Lung (tissue), 5 donors: ENCODE results near the gene PDE8A. TPM values are rescaled to one million over a fixed set of nuclear protein-coding genes. Genes with fewer than 3 reads are reported as not detected.

Experiments used
- polyA plus RNA-seq, 2 donors: library from polyadenylated mRNA; stranded (reverse); fragments of 200-250 nt; gene quantifications; one replicate each; pipeline ENCODE4 v1.2.1, GENCODE V29; 2013
- small RNA-seq: library from RNA; depleted of rRNA; stranded (forward); fragments of <200 nt; gene quantifications from one replicate; pipeline ENCODE3, GENCODE V24; 2014; ENCODE audit warnings: low replicate concordance
- total RNA-seq, 2 donors: library from RNA; depleted of rRNA in 1 of 2; stranded (reverse); fragments of >200 nt in 1 of 2; gene quantifications; one replicate each; pipeline ENCODE4 v1.2.1, GENCODE V29; 2014 to 2021
- donor health status: Bipolar disorder and iron deficiency.
- donor health status: healthy.
- donor health status: DM: yes; HTN: yes; CAD: no.

PDE8A gene
- total and polyA plus RNA-seq, 4 donors: 13.7 to 87.7 (median 33.5) TPM

Small RNAs within 50 kb of the gene (small RNA-seq; reads per million reads assigned to genes)
- gene AC044860.2: not detected
- gene RNU6-339P: not detected
- gene RNU6-796P: not detected

Other genes starting within 250 kb of the PDE8A start
- 10 to 100 TPM; 20.1 to 29.6 TPM for gene ZNF592, start 233.3 kb upstream of the PDE8A start, total RNA-seq
- 10 to 100 TPM in 1 of 2 donors, 1 to 10 TPM in 1; 8.8 to 12.3 TPM for gene ZNF592, start 233.3 kb upstream of the PDE8A start, polyA plus RNA-seq
- gene ALPK3, start 164.5 kb upstream of the PDE8A start, total RNA-seq: 10 to 100 TPM in 1 of 2 donors, 1 to 10 TPM in 1; 8.2 to 12.2 TPM
- gene ALPK3, start 164.5 kb upstream of the PDE8A start, polyA plus RNA-seq: 1 to 10 TPM; 3.1 to 4.2 TPM
- under 1 TPM in 1 of 2 donors, not detected in 1; 0.06 TPM for gene SLC28A1, start 97.2 kb upstream of the PDE8A start, total RNA-seq
- not detected for gene SLC28A1, start 97.2 kb upstream of the PDE8A start, polyA plus RNA-seq